Progenitor cell of endocrine pancreas (in vitro differentiated cells): ENCODE measurements around the gene NEDD8. TPM values are rescaled to one million over a fixed set of nuclear protein-coding genes. Genes with fewer than 3 reads are reported as not detected.
A peak's percentile ranks its signal among the peaks of the same experiment; 100 is the strongest.
"Not testable (repeated sequence)": the region's sequence is repeated elsewhere in the genome, so short reads cannot be mapped to it uniquely, and the experiment has no call there.

Experiments used
- DNase-seq: peaks from one replicate; pipeline ENCODE4 v3.0.0; 2021; ENCODE audit warnings: low spot score; ENCODE audit not compliant: unreplicated experiment
- H3K27ac Mint-ChIP-seq: 2 replicates; pipeline ENCODE4 v1.8.0; 2021; ENCODE audit warnings: mild to moderate bottlenecking, moderate library complexity, mixed read lengths
- H3K27me3 Mint-ChIP-seq: 2 replicates; pipeline ENCODE4 v1.8.0; 2021; ENCODE audit warnings: mixed read lengths
- H3K36me3 Mint-ChIP-seq: 2 replicates; pipeline ENCODE4 v1.8.0; 2022; ENCODE audit warnings: mixed read lengths; ENCODE audit not compliant: insufficient read depth
- H3K4me1 Mint-ChIP-seq: 2 replicates; pipeline ENCODE4 v1.8.0; 2021; ENCODE audit warnings: low read depth, mixed read lengths
- H3K4me3 Mint-ChIP-seq: 2 replicates; pipeline ENCODE4 v1.8.0; 2021; ENCODE audit warnings: low read depth, mild to moderate bottlenecking, moderate library complexity, mixed read lengths
- H3K9me3 Mint-ChIP-seq: 2 replicates; pipeline ENCODE4 v1.8.0; 2021; ENCODE audit warnings: low read depth, mixed read lengths
- CTCF ChIP-seq: fragments of 200-600 bp; sonication (generic); IDR thresholded peaks from one replicate; pipeline ENCODE4 v1.5.0; 2021; ENCODE audit warnings: antibody characterized with exemption, mild to moderate bottlenecking; ENCODE audit not compliant: unreplicated experiment
- total RNA-seq: library from RNA; stranded (reverse); gene quantifications from 2 replicates; pipeline ENCODE4 v1.2.1, GENCODE V29; 2021

The NEDD8 gene
- total RNA-seq, 1 donor from 2014 or later = 161 TPM

GRCh38 chr14:24232645-24233537, 724 bp upstream of the NEDD8 start, which contains the start of gene GMPR2:
GMPR2 (plus strand) TSS chr14:24232929; CDS start chr14:24233254, 325 bp downstream.
- no peaks in the 10 kb centered on the region for H3K27me3 Mint-ChIP-seq
- H3K4me1 Mint-ChIP-seq = peaks cover 17% of the 10 kb centered on the region
- peak within 1 kb of the TSS; percentile 98 for H3K4me3 Mint-ChIP-seq
- no peak for DNase-seq
- H3K27ac Mint-ChIP-seq = peak within 1 kb of the TSS; percentile 97
- TF ChIP-seq CTCF = no peak
- H3K36me3 Mint-ChIP-seq = peaks cover 15% of the 10 kb centered on the region
- no peaks in the 10 kb centered on the region for H3K9me3 Mint-ChIP-seq

DNA sequence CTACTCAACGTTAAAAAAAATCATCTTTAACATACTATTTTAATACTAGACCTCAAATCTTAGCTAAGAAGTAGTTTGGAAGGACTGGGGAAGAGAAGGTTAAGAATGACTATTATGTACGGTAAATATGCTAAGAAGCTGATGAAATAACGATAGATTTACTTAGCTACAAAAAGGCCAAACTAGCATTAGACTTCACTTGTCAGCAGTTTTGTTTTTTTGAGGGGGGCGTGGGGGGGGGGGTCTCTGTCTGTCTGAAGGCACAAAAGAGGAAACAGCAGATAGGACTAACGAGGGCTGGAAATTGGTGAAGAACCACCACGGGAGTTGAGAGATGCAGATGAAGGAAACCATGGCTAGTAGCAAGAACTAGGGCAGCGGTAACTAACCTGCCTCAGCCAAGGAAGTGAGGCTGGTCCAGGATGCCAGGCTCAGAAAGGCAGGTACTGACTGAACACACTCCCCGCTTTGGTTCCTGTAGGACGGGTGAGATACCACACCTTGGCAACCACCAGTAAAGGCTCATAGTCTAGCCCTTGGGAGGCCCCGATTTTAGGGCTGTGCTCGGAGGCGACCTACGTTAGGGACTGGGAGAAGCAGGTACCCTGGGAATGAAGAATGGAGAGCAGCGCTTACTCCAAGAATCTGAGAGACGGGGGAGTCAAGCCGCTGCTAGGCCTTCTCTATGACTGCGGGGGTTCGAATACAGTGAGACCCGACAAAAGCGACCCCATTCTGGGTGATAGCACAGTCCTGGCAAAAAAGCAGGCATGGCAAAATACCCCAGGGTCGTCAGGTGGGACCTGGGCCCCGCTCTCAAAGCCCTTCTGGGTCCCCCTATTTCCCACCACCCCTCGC, 675 bp downstream of the NEDD8 start:
- Mint-ChIP-seq H3K4me1 (peaks cover 17% of the 10 kb centered on the region), H3K27me3 (no peaks in the 10 kb centered on the region), H3K4me3 (peak overlapping the region; percentile 98), H3K9me3 (no peaks in the 10 kb centered on the region), H3K27ac (peak overlapping the region; percentile 97), H3K36me3 (peaks cover 6% of the 10 kb centered on the region)
- no peak for DNase-seq
- TF ChIP-seq CTCF = no peak

GRCh38 chr14:24228902-24229301, 3.3 kb downstream of the NEDD8 start:
- Mint-ChIP-seq H3K9me3 (no peaks in the 10 kb centered on the region), H3K36me3 (no peaks in the 10 kb centered on the region), H3K27ac (no peak overlapping the region), H3K27me3 (no peaks in the 10 kb centered on the region), H3K4me3 (no peak overlapping the region), H3K4me1 (peaks cover 14% of the 10 kb centered on the region)
- TF ChIP-seq CTCF = no peak
- no peak for DNase-seq

DNA sequence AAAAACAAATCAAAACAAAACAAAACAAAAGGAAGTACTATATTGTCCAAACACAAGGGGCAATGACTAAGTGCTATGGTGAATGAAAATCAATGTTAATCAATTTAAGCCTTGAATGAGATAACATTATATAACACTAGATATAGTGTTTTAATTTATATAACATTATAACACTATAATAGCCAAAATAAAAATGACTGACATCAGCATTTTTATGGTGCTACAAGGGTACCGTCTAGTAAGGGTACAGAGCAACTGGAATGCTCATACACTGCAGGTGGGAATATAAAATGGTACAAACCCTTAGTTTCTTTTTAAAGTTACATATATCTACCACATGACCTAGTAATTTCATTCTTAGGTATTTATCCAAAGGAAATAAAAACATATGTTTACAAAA, 5.7 kb downstream of the NEDD8 start:
- H3K4me1 Mint-ChIP-seq = peaks cover 6% of the 10 kb centered on the region
- TF ChIP-seq CTCF = no peak
- no peak overlapping the region for H3K4me3 Mint-ChIP-seq
- DNase-seq = no peak
- no peaks in the 10 kb centered on the region for H3K27me3 Mint-ChIP-seq
- H3K9me3 Mint-ChIP-seq = no peaks in the 10 kb centered on the region
- H3K27ac Mint-ChIP-seq = no peak overlapping the region
- H3K36me3 Mint-ChIP-seq = no peaks in the 10 kb centered on the region

- TF ChIP-seq CTCF = no peak
- Mint-ChIP-seq H3K27ac (peak overlapping the region; percentile 10), H3K27me3 (no peaks in the 10 kb centered on the region), H3K4me3 (no peak overlapping the region), H3K9me3 (no peaks in the 10 kb centered on the region), H3K36me3 (no peaks in the 10 kb centered on the region), H3K4me1 (no peaks in the 10 kb centered on the region)
- no peak for DNase-seq
Measured at GRCh38 chr14:24224618-24225071, 7.5 kb downstream of the NEDD8 start.

DNA sequence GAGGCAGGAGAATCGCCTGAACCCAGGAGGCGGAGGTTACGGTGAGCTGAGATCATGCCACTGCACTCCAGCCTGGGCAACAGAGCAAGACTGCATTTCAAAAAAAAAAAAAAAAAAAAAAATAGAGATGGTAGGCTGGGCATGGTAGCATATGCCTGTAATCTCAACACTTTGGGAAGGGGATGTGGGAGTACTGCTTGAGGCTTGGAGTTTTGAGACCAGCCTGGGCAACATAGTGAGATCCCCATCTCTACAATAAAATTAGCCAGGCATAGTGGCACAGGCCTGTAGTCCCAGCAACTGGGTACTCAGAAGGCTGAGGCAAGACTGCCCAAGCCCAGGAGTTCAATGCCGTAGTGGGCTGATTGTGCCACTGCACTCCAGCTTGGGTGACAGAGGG, 9.2 kb downstream of the NEDD8 start:
- not testable (repeated sequence) for H3K9me3 Mint-ChIP-seq, DNase-seq, H3K27me3 Mint-ChIP-seq, H3K4me1 Mint-ChIP-seq, H3K4me3 Mint-ChIP-seq, H3K36me3 Mint-ChIP-seq, H3K27ac Mint-ChIP-seq
